Measurements from ENCODE around the gene STAG3. TPM values are rescaled to one million over a fixed set of nuclear protein-coding genes. Genes with fewer than 3 reads are reported as not detected.
"Not testable (repeated sequence)": the region's sequence is repeated elsewhere in the genome, so short reads cannot be mapped to it uniquely, and the experiment has no call there.

Gene STAG3, protein sequence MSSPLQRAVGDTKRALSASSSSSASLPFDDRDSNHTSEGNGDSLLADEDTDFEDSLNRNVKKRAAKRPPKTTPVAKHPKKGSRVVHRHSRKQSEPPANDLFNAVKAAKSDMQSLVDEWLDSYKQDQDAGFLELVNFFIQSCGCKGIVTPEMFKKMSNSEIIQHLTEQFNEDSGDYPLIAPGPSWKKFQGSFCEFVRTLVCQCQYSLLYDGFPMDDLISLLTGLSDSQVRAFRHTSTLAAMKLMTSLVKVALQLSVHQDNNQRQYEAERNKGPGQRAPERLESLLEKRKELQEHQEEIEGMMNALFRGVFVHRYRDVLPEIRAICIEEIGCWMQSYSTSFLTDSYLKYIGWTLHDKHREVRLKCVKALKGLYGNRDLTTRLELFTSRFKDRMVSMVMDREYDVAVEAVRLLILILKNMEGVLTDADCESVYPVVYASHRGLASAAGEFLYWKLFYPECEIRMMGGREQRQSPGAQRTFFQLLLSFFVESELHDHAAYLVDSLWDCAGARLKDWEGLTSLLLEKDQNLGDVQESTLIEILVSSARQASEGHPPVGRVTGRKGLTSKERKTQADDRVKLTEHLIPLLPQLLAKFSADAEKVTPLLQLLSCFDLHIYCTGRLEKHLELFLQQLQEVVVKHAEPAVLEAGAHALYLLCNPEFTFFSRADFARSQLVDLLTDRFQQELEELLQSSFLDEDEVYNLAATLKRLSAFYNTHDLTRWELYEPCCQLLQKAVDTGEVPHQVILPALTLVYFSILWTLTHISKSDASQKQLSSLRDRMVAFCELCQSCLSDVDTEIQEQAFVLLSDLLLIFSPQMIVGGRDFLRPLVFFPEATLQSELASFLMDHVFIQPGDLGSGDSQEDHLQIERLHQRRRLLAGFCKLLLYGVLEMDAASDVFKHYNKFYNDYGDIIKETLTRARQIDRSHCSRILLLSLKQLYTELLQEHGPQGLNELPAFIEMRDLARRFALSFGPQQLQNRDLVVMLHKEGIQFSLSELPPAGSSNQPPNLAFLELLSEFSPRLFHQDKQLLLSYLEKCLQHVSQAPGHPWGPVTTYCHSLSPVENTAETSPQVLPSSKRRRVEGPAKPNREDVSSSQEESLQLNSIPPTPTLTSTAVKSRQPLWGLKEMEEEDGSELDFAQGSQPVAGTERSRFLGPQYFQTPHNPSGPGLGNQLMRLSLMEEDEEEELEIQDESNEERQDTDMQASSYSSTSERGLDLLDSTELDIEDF
- total RNA-seq (1 to 10 TPM; 2.0 to 2.1 TPM), polyA plus RNA-seq (1 to 10 TPM; 2.0 to 2.8 TPM)
- long read RNA-seq, donor 1: 0 reads
- long read RNA-seq, donor 2: 0 reads
- long read RNA-seq, donor 3: 0 reads
- long read RNA-seq, donor 4: 0 reads
- long read RNA-seq, donor 5: 0 reads

DNA sequence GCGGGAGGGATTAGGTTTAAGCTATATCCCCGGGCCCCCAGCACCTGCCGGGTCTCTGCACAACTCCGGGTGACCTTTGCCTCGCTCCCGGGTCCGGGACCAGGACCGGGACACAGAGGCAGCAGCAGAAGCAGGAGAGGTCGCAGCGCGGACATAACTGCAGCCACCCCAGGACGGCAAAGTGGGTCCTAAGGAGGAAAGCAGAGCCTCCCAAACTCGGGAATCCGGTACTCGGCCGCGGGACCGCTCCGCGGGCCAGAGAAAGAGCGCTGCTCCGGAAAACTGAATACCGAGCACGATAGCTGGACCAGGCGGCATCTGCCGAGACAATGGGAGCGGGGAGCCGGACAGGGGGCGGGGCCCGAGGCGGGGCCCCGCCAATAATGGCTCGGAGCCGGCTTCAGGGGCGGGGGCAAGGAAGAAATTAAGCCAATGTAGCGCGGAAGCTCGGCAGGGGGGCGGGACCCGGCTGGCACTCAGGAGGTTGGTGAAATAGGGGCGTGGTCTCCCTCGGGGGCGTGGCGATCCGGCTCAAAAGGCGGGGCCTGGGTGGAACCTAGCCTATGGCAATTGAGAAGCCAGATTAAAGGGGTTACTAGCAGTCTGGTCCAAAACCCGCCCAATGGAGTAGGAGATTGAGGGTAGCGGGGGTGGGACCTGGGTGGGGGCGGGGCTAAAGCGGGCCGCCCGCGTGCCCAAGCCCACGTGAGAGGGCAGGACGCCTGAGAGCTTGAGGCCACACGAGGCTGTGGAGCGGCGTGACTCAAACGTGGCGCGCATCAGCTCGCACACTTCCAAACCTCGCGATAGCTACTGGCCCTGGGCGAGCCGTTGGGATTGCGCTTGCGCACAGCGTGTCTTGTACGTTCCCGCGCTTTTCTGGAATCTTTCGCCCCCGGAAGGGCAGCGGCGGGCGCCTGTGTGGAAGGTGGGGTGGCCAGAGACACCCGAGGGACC is at the start of gene STAG3, which contains the start of gene GPC2:
TSS of gene STAG3 (plus strand) at position 874 of the 957 bp plus-strand sequence. CDS start 2,639 bp downstream, outside the sequence.
TSS of gene GPC2 (minus strand) at position 337 of the 957 bp plus-strand sequence. CDS start at position 155, 182 bp downstream.
- Histone ChIP-seq H3K4me3 (peak within 1 kb of the TSS; percentile 14), H3K27me3 (ENCODE audit: control insufficient read depth in 3 of 3, insufficient read depth in 3 of 3, low read length in 2 of 3) (no peaks in the 10 kb centered on the region), H3K4me1 (ENCODE audit: control insufficient read depth in 5 of 5, insufficient read depth in 5 of 5, low read length in 5 of 5) (peaks cover 0 to 7% (median 0%) of the 10 kb centered on the region in 5 donors), H3K9ac (ENCODE audit: insufficient read depth in 1 of 2, low read length in 2 of 2) (no peak within 1 kb of the TSS), H3K36me3 (ENCODE audit: control insufficient read depth in 4 of 4, insufficient read depth in 4 of 4, low read length in 4 of 4) (no peaks in the 10 kb centered on the region), H3K27ac (ENCODE audit: low read depth in 1 of 2, low read length in 1 of 2) (no peak within 1 kb of the TSS), H3K9me3 (ENCODE audit: control insufficient read depth in 4 of 4, insufficient read depth in 3 of 4, low read length in 3 of 4) (no peaks in the 10 kb centered on the region)
- DNase-seq (peak; percentile 96 to 98 (median 97)), ATAC-seq (ENCODE audit: insufficient read depth, low FRiP score) (peak; percentile 95)
- 3 to 5% methylated on average over 76 to 78 of the region's 78 CpGs for WGBS, 2 donors
- TF ChIP-seq CTCF (IDR thresholded peaks at IDR 0.05; ENCODE audit: control extremely low read depth, extremely low read depth): no peak

DNA sequence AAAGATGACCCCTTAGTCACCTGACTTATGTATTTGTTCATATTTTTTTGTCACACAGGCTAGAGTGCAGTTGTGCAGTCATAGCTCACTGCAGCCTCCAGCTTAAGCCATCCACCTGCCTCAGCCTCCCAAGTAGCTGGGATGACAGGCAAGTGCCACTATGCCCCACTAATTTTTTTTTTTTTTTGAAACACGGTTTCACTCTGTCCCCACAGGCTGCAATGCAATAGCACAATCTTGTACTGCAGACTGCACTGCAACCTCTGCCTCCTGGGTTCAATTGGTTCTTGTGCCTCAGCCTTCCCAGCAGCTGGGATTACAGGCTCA is 49.1 kb upstream of the STAG3 start:
- H3K36me3 ChIP-seq (ENCODE audit: control insufficient read depth in 4 of 4, insufficient read depth in 4 of 4, low read length in 4 of 4): no peaks in the 10 kb centered on the region
- ATAC-seq (ENCODE audit: insufficient read depth, low FRiP score) (no peak), DNase-seq (no peak)
- 65 to 73% methylated on average over 1 of the region's 1 CpG for WGBS, 2 donors
- H3K27ac ChIP-seq (ENCODE audit: low read depth in 1 of 2, low read length in 1 of 2): no peak overlapping the region
- no peak overlapping the region for H3K9ac ChIP-seq (ENCODE audit: insufficient read depth in 1 of 2, low read length in 2 of 2)
- H3K27me3 ChIP-seq (ENCODE audit: control insufficient read depth in 3 of 3, insufficient read depth in 3 of 3, low read length in 2 of 3): no peaks in the 10 kb centered on the region
- TF ChIP-seq CTCF (IDR thresholded peaks at IDR 0.05; ENCODE audit: control extremely low read depth, extremely low read depth): no peak
- no peak overlapping the region for H3K4me3 ChIP-seq
- peaks cover 0 to 15% (median 5%) of the 10 kb centered on the region in 5 donors for H3K4me1 ChIP-seq (ENCODE audit: control insufficient read depth in 5 of 5, insufficient read depth in 5 of 5, low read length in 5 of 5)
- no peaks in the 10 kb centered on the region for H3K9me3 ChIP-seq (ENCODE audit: control insufficient read depth in 4 of 4, insufficient read depth in 3 of 4, low read length in 3 of 4)

GRCh38 chr7:100130220-100130607 is 47.5 kb upstream of the STAG3 start:
- not testable (repeated sequence) for H3K4me3 ChIP-seq; DNase-seq; H3K36me3 ChIP-seq (ENCODE audit: control insufficient read depth in 4 of 4, insufficient read depth in 4 of 4, low read length in 4 of 4); H3K27me3 ChIP-seq (ENCODE audit: control insufficient read depth in 3 of 3, insufficient read depth in 3 of 3, low read length in 2 of 3); ATAC-seq (ENCODE audit: insufficient read depth, low FRiP score); H3K9ac ChIP-seq (ENCODE audit: insufficient read depth in 1 of 2, low read length in 2 of 2); H3K9me3 ChIP-seq (ENCODE audit: control insufficient read depth in 4 of 4, insufficient read depth in 3 of 4, low read length in 3 of 4); H3K27ac ChIP-seq (ENCODE audit: low read depth in 1 of 2, low read length in 1 of 2)
- 96% methylated on average over 1 of the region's 1 CpG for WGBS, 2 donors
- H3K4me1 ChIP-seq (ENCODE audit: control insufficient read depth in 5 of 5, insufficient read depth in 5 of 5, low read length in 5 of 5): peaks cover 0 to 15% (median 5%) of the 10 kb centered on the region in 5 donors
